MM.1S (cell line): ENCODE data around the gene TYW5.

ENCODE experiments used
- EZH2 ChIP-seq: fragments of 300-600 bp; sonication (generic); optimal IDR thresholded peaks from 2 replicates; pipeline ENCODE3; 2017; ENCODE audit warnings: low read depth, mild to moderate bottlenecking, antibody characterized with exemption, low read length, mixed read lengths
- EZH2phosphoT487 ChIP-seq: fragments of 300-600 bp; sonication (generic); IDR thresholded peaks from 2 replicates; pipeline ENCODE4 v1.6.1; 2018; ENCODE audit warnings: antibody characterized with exemption, low read length
- TF ChIP-seq, protein P1 (sequence below): fragments of 300-600 bp; sonication (generic); IDR thresholded peaks from 2 replicates; pipeline ENCODE4 v1.5.1; 2016; ENCODE audit warnings: antibody characterized with exemption, low read length, mixed read lengths

DNA sequence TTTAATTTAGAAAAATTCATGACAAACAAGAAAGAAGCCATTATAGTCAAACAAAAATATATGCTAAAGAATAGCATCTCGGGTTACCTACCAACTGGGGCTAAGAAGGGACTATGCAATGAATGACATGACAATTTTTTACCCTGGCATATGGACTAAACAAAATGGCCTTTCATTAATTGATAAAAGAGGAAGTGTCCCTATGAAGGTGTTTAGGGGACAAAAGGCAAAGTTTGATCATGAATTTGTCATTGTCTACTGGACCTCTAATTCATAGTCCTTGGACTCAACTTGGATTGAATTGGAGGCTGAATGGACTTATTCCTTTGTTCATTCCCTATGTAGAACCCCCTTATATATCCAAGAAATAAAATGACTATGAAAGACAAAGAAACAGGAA lies 12.8 kb upstream of the TYW5 start:
- TF ChIP-seq, protein P1, sequence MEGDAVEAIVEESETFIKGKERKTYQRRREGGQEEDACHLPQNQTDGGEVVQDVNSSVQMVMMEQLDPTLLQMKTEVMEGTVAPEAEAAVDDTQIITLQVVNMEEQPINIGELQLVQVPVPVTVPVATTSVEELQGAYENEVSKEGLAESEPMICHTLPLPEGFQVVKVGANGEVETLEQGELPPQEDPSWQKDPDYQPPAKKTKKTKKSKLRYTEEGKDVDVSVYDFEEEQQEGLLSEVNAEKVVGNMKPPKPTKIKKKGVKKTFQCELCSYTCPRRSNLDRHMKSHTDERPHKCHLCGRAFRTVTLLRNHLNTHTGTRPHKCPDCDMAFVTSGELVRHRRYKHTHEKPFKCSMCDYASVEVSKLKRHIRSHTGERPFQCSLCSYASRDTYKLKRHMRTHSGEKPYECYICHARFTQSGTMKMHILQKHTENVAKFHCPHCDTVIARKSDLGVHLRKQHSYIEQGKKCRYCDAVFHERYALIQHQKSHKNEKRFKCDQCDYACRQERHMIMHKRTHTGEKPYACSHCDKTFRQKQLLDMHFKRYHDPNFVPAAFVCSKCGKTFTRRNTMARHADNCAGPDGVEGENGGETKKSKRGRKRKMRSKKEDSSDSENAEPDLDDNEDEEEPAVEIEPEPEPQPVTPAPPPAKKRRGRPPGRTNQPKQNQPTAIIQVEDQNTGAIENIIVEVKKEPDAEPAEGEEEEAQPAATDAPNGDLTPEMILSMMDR: no peak
- TF ChIP-seq EZH2: no peak
- no peak for TF ChIP-seq EZH2phosphoT487
